MCF 10A (cell line): ENCODE data around the gene ENSA. TPM values are rescaled to one million over a fixed set of nuclear protein-coding genes. Genes with fewer than 3 reads are reported as not detected.
"Not testable (repeated sequence)": the region's sequence is repeated elsewhere in the genome, so short reads cannot be mapped to it uniquely, and the experiment has no call there.

ENCODE experiments used
- BruUV-seq: library from RNA; stranded (reverse); fragments of 400-500 nt; replicated peaks from 2 replicates; lab custom pipeline; 2021; lab: Mats Ljungman, UMichigan
- CTCF ChIA-PET: fragments of 300-600 bp; sonication (Branson Sonifier 250); formaldehyde crosslinking; extraction: SDS; loops from one replicate; lab custom pipeline; 2021; ENCODE audit warnings: antibody characterized with exemption, inconsistent platforms; lab: Yijun Ruan, JAX
- POLR2A ChIA-PET: fragments of 300-600, 350-650 bp; sonication (Branson Sonifier 250); formaldehyde crosslinking; extraction: SDS; loops from one replicate; lab custom pipeline; 2020; ENCODE audit warnings: antibody characterized with exemption, inconsistent platforms; lab: Yijun Ruan, JAX
- DNase-seq: peaks from one replicate; pipeline ENCODE4 v3.0.0-alpha.2; 2018; ENCODE audit not compliant: unreplicated experiment
- H3K27ac Mint-ChIP-seq: one replicate; pipeline ENCODE4 v1.8.0; 2022; ENCODE audit warnings: mild to moderate bottlenecking, low read depth, mixed read lengths; ENCODE audit not compliant: unreplicated experiment
- H3K27me3 Mint-ChIP-seq: one replicate; pipeline ENCODE4 v1.8.0; 2022; ENCODE audit warnings: mixed read lengths; ENCODE audit not compliant: insufficient read depth, unreplicated experiment
- H3K36me3 Mint-ChIP-seq: one replicate; pipeline ENCODE4 v1.8.0; 2022; ENCODE audit warnings: mild to moderate bottlenecking, moderate library complexity, mixed read lengths; ENCODE audit not compliant: insufficient read depth, unreplicated experiment
- H3K4me1 Mint-ChIP-seq: one replicate; pipeline ENCODE4 v1.8.0; 2022; ENCODE audit warnings: mixed read lengths; ENCODE audit not compliant: insufficient read depth, unreplicated experiment
- H3K4me3 Mint-ChIP-seq: one replicate; pipeline ENCODE4 v1.8.0; 2022; ENCODE audit warnings: mild to moderate bottlenecking, moderate library complexity, mixed read lengths; ENCODE audit not compliant: unreplicated experiment
- H3K9me3 Mint-ChIP-seq: one replicate; pipeline ENCODE4 v1.8.0; 2022; ENCODE audit warnings: mixed read lengths; ENCODE audit not compliant: unreplicated experiment
- intact Hi-C: fragments of 100-400 bp; cut with micrococcal nuclease; formaldehyde crosslinking; loops from 2 replicates; pipeline ENCODE4 v1.14.1; 2022
- total RNA-seq: library from RNA; stranded (reverse); gene quantifications from 2 replicates; pipeline ENCODE4 v1.2.3, GENCODE V29; 2022
- TF ChIP-seq, protein P1 (sequence below): fragments of 200-600 bp; IDR thresholded peaks from one replicate; pipeline ENCODE4 v1.8.0; 2022; ENCODE audit warnings: antibody characterized with exemption, mild to moderate bottlenecking; ENCODE audit not compliant: unreplicated experiment

ENSA gene
- total RNA-seq, 1 experiment from 2014 or later: 294 TPM

DNA sequence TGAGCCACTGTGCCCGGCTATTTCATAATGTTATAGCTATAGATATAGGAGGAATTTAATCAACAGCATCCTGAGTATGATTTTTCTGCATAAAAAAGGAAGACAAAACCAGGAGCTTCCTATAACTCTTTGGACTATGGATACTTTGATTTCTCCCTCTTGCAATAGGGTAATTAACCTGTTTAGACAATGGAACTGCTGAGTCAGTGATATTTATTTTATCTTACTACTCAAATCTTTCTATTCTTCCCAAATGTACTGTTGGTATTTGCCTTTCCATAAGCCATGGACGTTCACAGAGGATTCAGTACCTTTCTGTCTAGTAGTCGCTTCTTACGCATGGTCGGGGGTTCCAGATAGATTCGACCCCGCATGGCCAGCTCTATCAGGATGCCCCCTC lies 33.9 kb upstream of the ENSA start:
- Mint-ChIP-seq H3K36me3 (peaks cover 78% of the 10 kb centered on the region), H3K9me3 (no peaks in the 10 kb centered on the region), H3K4me1 (peaks cover 19% of the 10 kb centered on the region), H3K4me3 (no peak overlapping the region), H3K27me3 (no peaks in the 10 kb centered on the region), H3K27ac (no peak overlapping the region)
- no TSS peak for BruUV-seq
- TF ChIP-seq, protein P1, sequence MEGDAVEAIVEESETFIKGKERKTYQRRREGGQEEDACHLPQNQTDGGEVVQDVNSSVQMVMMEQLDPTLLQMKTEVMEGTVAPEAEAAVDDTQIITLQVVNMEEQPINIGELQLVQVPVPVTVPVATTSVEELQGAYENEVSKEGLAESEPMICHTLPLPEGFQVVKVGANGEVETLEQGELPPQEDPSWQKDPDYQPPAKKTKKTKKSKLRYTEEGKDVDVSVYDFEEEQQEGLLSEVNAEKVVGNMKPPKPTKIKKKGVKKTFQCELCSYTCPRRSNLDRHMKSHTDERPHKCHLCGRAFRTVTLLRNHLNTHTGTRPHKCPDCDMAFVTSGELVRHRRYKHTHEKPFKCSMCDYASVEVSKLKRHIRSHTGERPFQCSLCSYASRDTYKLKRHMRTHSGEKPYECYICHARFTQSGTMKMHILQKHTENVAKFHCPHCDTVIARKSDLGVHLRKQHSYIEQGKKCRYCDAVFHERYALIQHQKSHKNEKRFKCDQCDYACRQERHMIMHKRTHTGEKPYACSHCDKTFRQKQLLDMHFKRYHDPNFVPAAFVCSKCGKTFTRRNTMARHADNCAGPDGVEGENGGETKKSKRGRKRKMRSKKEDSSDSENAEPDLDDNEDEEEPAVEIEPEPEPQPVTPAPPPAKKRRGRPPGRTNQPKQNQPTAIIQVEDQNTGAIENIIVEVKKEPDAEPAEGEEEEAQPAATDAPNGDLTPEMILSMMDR: no peak
- DNase-seq: no peak
- ChIA-PET CTCF (interaction anchor here (0.6 to 1.4 kb wide), 2 partner anchors 10 to 22 kb away, joined by 3 to 5 read pairs; no protein-coding TSS in a partner anchor), POLR2A (interaction anchor here (0.6 to 9.8 kb wide), 6 partner anchors 16 to 786 kb away, joined by 3 to 54 read pairs (median 5); partner anchors contain the start of gene ENSA)
- intact Hi-C loops: no loop called here

DNA sequence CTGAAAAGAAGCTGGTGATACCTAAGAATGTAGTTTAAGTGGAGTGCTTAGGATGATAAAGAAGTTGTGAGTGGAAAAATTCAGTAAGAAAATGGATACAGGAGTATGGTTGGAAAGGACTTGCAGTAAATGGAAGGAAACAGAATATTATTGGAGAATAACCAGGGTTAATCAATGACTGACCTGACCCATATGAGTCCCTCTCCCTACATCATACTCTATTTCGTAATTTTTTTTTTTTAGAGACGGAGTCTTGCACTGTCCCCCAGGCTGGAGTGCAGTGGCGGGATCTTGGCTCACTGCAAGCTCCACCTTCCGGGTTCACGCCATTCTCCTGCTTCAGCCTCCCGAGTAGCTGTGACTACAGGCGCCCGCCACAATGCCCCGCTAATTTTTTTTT lies 33.4 kb upstream of the ENSA start:
- Mint-ChIP-seq H3K4me1 (peaks cover 15% of the 10 kb centered on the region), H3K27ac (no peak overlapping the region), H3K9me3 (no peaks in the 10 kb centered on the region), H3K27me3 (no peaks in the 10 kb centered on the region), H3K36me3 (peaks cover 81% of the 10 kb centered on the region), H3K4me3 (no peak overlapping the region)
- TF ChIP-seq, protein P1: no peak
- DNase-seq: no peak
- CTCF ChIA-PET: interaction anchor here (0.6 to 1.4 kb wide), 4 partner anchors 10 to 165 kb away, joined by 3 to 5 read pairs (median 4); no protein-coding TSS in a partner anchor
- POLR2A ChIA-PET: interaction anchor here (0.6 to 9.8 kb wide), 8 partner anchors 16 to 786 kb away, joined by 3 to 54 read pairs (median 4); partner anchors contain the start of gene ENSA
- no TSS peak for BruUV-seq
- intact Hi-C loops: no loop called here

DNA sequence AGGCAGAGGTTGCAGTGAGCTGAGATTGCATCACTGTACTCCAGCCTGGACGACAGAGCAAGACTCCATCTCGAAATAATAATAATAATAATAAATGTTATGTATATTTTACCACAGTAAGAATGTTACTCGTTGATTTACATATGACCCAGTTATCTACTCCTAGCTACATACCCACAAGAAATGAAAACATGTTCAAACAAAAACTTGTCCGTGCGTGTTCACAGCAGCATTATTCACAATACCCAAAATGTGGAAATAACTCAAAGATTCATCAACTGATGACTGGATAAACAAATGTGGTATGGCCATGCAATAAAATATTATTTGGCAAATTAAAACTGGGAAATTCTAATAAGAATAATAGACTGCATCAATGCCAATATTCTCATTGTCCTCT lies 31.7 kb upstream of the ENSA start:
- Mint-ChIP-seq H3K27ac (peak overlapping the region; percentile 65), H3K4me3 (no peak overlapping the region), H3K4me1 (peaks cover 13% of the 10 kb centered on the region), H3K9me3 (no peaks in the 10 kb centered on the region), H3K36me3 (peaks cover 80% of the 10 kb centered on the region), H3K27me3 (no peaks in the 10 kb centered on the region)
- intact Hi-C loops: no loop called here
- DNase-seq: peak; percentile 46
- TF ChIP-seq, protein P1: no peak
- CTCF ChIA-PET: interaction anchor here (0.6 to 1.5 kb wide), 6 partner anchors 31 to 420 kb away, joined by 3 to 5 read pairs (median 4); partner anchors contain the start of gene GOLPH3L
- BruUV-seq: no TSS peak
- POLR2A ChIA-PET: interaction anchor here (0.5 to 9.8 kb wide), 15 partner anchors 10 to 394 kb away, joined by 3 to 54 read pairs (median 6); partner anchors contain the start of genes ENSA and GOLPH3L

DNA sequence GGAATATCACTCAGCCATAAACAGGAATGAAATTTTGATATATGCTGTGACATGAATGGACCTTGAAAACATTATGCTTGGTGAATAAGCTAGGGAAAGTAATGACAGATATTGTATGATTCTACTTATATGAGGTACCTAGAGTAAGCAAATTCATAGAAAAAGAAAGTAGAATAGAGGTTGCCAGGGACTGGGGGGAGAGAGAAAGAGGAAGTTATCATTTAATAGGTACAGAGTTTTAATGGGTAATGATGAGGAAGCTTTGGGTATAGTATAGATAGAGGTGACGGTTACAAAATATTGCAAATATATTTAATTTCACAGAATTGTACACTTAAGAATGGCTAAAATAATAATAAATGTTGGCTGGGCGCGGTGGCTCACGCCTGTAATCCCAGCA lies 31.2 kb upstream of the ENSA start:
- H3K4me3 Mint-ChIP-seq: no peak overlapping the region
- CTCF ChIA-PET: interaction anchor here (0.6 to 1.5 kb wide), 5 partner anchors 30 to 262 kb away, joined by 3 to 5 read pairs (median 3); partner anchors contain the start of gene GOLPH3L
- TF ChIP-seq, protein P1: no peak
- peak overlapping the region; percentile 65 for H3K27ac Mint-ChIP-seq
- H3K27me3 Mint-ChIP-seq: no peaks in the 10 kb centered on the region
- H3K9me3 Mint-ChIP-seq: no peaks in the 10 kb centered on the region
- POLR2A ChIA-PET: interaction anchor here (0.5 to 9.8 kb wide), 12 partner anchors 9 to 98 kb away, joined by 3 to 54 read pairs (median 6); partner anchors contain the start of genes ENSA and GOLPH3L
- BruUV-seq: no TSS peak
- no peak for DNase-seq
- peaks cover 80% of the 10 kb centered on the region for H3K36me3 Mint-ChIP-seq
- intact Hi-C loops: no loop called here
- H3K4me1 Mint-ChIP-seq: peaks cover 13% of the 10 kb centered on the region

DNA sequence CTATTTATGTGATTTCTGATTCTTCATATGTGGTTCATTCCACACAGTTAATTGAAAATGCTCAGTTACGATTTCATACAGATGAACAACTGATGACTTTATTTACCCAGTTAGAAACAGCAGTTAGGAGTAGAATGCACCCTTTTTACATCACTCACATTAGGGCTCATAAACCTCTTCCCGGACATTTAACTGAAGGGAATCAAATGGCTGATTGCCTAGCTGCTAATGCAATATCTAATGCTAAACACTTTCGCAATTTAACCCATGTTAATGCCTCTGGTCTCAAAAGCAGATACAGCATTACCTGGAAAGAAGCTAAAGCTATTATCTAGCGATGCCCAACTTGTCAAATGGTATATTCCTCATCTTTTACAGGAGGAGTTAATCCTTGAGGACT lies 27.7 kb upstream of the ENSA start:
- ChIA-PET CTCF (interaction anchor here (0.6 to 1.6 kb wide), 6 partner anchors 30 to 102 kb away, joined by 3 to 6 read pairs (median 4); no protein-coding TSS in a partner anchor), POLR2A (interaction anchor here (0.7 to 9.8 kb wide), 12 partner anchors 10 to 751 kb away, joined by 3 to 54 read pairs (median 6); partner anchors contain the start of genes ENSA, GOLPH3L and MCL1)
- BruUV-seq, H3K9me3 Mint-ChIP-seq, intact Hi-C loops, H3K27ac Mint-ChIP-seq, DNase-seq, H3K4me3 Mint-ChIP-seq, H3K27me3 Mint-ChIP-seq: not testable (repeated sequence)
- peaks cover 13% of the 10 kb centered on the region for H3K4me1 Mint-ChIP-seq
- peaks cover 78% of the 10 kb centered on the region for H3K36me3 Mint-ChIP-seq

DNA sequence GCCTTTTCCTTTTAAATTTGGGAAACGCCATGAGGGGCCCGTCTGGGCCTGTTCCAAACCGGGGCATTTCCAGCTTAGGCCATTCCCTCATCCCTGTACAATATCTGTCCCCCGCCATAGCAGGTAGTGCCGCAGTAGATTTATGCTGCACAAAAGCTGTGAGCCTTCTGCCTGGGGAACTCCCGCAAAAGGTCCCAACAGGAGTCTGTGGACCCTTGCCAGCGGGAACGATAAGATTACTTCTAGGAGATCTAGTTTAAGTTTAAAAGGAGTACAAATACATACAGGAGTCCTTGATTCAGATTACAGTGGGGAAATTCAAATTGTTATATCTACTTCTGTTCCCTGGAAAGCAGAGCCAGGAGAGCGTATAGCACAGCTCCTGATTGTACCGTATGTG lies 25.2 kb upstream of the ENSA start:
- CTCF ChIA-PET: interaction anchor here (0.6 to 1.1 kb wide), 2 partner anchors 13 to 94 kb away, joined by 3 read pairs; no protein-coding TSS in a partner anchor
- POLR2A ChIA-PET: interaction anchor here (0.5 to 9.8 kb wide), 4 partner anchors 13 to 1978 kb away, joined by 3 to 54 read pairs (median 3); partner anchors contain the start of genes ENSA and MCL1

More for the DNA sequence above, 25.2 kb upstream of the ENSA start:
- H3K4me3 Mint-ChIP-seq, H3K4me1 Mint-ChIP-seq, BruUV-seq, intact Hi-C loops, H3K9me3 Mint-ChIP-seq, H3K27me3 Mint-ChIP-seq, H3K27ac Mint-ChIP-seq, DNase-seq: not testable (repeated sequence)
- peaks cover 77% of the 10 kb centered on the region for H3K36me3 Mint-ChIP-seq
